HG03571 (cell line): ENCODE measurements around the gene DNAJC5.

Source experiments
- ATAC-seq: cut with Tn5 transposase; IDR thresholded peaks from one replicate; pipeline ENCODE4 v1.9.1; 2021; ENCODE audit not compliant: unreplicated experiment

The DNAJC5 gene

GRCh38 chr20:63939061-63939935 lies 44.4 kb downstream of the DNAJC5 start:
- ATAC-seq = no peak

DNA sequence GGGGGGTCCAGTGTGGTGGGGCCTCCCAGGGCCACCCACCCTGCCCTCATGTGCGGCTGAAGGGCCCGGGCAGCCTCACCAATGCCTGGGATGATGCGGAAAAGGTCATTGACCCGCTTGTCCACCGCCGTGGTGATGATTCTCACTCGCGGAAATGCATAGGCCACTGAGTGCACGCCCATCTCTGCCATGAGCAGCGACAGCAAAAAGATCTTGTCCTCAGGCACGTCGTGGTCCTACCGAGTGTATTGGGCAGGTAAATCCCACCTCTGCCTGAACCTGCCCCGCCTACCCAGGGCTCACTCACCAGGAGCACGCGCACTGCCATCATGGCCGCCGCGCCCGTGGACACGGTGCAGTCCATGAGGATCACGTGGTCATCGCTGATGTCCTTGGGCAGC lies 45.1 kb downstream of the DNAJC5 start:
- ATAC-seq = no peak

DNA sequence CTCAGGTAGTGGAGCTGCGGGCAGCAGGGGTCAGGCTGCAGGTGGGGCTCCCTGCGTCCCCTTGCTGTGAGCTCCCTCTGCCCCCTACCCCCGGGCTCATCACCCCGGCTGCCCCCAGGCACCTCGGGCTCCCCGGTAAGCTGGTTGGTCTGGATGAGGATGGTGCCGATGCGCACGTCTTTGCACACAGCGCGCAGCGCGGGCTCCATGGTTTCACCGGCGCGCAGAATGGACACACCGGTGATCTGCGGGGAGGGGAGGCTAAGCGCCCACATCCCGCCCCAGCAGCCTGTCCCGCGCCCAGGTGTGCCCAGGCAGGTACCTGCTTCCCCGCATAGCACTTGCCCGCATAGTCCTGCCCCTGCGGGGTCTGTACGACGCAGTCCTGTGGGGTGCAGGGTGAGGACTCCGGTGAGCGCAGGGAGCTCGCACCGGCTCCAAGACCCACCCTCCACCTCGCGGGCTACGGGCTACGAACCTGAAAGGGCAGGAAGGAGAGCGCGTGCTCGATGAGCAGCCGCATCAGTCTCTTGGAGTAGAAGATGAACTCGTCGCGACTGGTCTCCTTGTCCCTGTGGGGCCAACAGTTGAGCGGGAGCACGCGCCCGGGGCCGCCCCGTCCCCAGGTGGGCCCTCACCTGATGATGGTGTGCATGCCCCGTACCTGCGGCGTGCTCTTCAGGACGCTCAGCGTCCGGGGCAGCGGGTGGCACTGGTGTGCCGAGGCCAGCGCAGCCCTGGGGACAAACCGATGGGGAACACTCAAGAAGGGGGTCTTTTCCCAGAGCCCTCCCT lies 45.7 kb downstream of the DNAJC5 start:
- ATAC-seq = no peak

GRCh38 chr20:63941282-63942081 lies 46.6 kb downstream of the DNAJC5 start:
- ATAC-seq = no peak

DNA sequence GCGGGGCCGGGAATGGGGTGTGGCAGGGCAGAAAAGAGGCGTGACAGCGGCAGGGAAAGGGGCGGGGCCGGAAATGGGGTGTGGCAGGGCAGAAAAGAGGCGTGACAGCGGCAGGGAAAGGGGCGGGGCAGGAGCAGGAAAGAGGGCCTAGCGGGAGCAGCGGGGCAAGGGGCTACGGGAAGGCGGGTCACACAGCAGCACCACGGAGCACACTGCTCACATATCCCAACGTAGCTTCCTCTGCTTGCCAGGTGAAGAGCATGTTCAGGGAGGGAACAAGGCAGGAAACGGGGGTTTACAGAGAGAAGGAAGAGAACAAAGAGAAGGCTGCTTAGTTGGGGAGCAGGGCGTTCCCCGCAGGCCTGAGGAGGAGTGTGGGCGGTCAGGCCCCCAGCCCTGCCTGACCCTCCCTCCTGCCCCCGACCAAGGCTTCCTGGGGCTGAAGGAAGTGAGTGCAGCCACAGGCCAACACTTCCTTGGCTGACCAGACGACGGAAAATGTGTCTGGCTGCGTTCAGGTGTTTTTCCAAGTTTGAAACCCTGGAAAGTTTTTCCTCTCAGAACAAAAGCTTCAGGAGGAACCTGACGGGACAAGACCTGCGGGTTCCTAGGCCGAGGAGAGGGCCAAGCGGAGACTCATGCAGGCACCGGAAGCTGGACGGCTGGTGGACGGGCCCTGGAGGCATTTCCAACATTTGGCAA lies 47.5 kb downstream of the DNAJC5 start:
- no peak for ATAC-seq

- no peak for ATAC-seq
Observed at GRCh38 chr20:63942969-63943807, 48.3 kb downstream of the DNAJC5 start.

- ATAC-seq = no peak
Observed at GRCh38 chr20:63943808-63944077, 48.8 kb downstream of the DNAJC5 start.

DNA sequence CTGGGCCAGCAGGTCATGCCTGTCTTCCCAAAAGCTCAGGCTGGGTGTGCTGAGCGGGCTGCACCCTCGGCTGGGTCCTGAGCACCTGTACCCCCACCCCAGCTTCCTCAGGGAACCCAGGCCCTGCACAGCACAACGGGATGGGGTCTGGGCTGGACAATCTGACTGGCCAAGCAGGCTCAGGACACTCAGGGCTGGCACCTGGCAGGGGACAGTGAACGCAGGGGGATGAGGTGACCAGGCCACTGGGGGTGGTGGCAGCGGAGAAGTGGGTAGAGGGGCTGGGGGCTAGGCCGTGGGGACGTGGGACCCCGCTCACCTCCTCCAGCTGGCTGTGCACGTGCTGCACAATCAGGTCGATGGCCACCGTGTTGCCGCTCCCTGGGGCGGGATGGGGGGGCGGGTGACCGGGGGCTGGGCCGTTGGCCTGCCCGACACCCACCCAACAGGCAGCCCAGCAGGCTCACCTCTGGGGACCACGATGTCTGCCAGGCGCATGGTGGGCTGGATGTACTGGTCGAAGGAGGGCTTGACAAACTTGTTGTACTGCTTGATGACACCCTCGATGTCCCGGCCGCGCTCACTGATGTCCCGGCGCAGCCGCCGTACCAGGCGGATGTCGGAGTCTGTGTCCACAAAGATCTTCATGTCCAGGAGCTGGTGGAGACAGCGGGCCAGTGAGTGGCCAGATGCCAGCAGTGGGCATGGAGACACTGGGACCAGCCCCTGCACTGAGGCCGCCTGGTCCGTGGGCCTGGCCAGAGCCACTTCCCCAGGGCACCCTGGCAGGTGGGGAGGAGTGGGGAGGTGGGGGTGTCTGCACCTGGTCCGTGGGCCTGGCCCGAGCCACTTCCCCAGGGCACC lies 49.4 kb downstream of the DNAJC5 start:
- ATAC-seq = no peak

- no peak for ATAC-seq
Observed at GRCh38 chr20:63945031-63945658, 50.2 kb downstream of the DNAJC5 start.

DNA sequence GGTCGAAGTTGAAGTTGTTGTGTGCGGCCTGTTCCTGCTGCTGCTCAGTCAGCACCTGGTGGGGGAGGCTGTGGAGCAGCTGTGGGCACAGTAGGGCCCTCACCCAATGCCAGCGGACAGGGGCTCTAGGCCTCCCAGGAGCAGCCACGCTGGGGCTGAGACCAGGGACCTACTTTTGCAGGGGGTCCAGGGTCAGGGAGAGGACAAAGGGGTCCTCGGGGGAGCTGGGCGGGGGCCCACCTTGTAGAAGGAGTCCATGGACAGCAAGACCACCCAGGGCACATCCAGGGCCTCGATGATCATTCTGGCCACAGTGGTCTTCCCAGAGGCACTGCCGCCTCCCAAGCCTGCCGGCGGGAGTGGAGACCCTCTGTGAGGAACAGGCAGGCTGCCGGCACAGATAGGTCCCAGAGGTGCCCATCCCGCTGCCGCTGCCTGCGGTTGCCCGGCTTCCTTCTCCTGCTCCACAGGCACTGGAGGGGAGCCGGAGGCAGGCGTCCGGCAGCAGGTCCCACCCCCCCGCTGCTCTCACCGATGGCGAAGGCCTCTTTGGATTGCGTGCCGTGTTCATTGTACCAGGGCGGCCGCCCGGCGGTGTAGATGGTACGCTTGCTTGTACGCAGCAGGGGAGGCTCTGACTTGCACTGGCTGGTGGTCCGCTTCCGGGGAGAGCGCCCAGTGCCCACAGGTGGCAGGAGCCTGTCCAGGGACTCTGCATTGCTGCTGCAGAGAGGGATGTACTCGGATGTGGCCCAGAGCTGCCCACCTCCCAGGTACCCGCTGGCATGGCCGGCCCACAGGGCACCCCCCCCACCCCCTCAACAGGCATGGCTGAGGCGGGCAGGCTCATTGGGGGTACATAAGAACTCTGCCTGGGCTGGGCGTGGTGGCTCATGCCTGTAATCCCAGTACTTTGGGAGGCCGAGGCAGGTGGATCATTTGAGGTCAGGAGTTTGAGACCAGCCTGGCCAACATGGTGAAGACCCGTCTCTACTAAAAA lies 51.3 kb downstream of the DNAJC5 start:
- ATAC-seq = no peak

GRCh38 chr20:63946986-63947637 lies 52.2 kb downstream of the DNAJC5 start:
- no peak for ATAC-seq

- ATAC-seq = no peak
Observed at GRCh38 chr20:63947638-63948456, 52.9 kb downstream of the DNAJC5 start.

DNA sequence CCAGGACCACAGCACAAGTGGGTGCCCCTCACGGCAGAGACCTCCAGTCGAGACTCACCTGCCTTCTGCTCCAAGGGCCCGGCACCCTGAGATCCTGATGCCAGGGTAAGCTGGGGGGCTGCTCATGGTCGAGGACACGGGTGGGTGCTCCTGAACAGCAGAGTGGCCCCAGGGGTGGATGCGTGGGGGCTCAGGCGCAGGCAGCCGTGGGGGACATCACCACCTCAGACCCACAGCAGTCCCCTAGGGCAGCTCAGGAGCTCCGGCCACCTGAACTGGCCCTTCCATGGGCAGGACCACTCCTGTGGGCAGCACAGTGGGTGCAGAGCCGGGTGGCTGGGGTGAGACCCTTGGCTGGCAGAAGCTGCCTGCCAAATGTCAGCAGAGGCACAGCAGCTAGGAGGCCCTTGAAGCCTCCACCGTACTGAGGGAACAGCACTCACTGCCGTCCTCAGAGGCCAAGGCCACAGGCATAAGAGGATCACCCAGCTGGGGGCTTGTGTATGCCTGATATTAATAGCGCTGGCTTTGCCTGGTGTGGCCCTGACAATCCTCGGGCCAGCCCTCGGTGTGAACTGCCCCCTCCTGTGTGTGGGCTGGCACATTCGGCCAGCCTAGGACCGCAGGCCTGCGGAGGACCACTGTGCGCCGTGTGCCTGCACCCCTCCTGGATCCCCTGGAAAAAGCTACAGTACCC lies 55.9 kb downstream of the DNAJC5 start:
- ATAC-seq = no peak

GRCh38 chr20:63951398-63952209 lies 56.7 kb downstream of the DNAJC5 start:
- no peak for ATAC-seq

DNA sequence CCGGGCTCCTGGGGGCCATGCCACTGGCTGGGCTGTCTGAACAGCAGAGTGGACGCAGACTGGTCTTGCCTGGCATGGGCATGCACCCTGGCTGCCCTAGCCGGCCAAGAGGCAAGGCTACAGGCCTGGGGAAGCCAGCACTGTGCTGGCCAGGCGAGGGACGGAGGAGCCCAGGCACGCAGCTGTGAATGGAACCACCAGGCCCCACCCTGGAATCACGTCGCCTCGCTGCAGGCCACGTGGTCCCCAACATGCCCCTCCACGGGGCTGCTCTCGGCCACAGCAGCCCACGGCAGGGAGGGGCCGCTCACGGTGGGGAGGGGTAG lies 57.2 kb downstream of the DNAJC5 start:
- no peak for ATAC-seq
